HepG2 (cell line): ENCODE results near the gene AGRP. TPM values are rescaled to one million over a fixed set of nuclear protein-coding genes. Genes with fewer than 3 reads are reported as not detected.

ENCODE experiments used
- BORCS8-MEF2B ChIP-seq: sonication (generic); formaldehyde crosslinking; IDR thresholded peaks from 2 replicates; pipeline ENCODE4 v1.8.0; 2022; ENCODE audit warnings: mild to moderate bottlenecking, missing genetic modification reagents
- DPF2 ChIP-seq: sonication (generic); formaldehyde crosslinking; IDR thresholded peaks from 2 replicates; pipeline ENCODE4 v1.4.0; 2020; ENCODE audit warnings: mild to moderate bottlenecking, low read depth, missing genetic modification reagents, borderline replicate concordance
- FOSL1 ChIP-seq: sonication (generic); formaldehyde crosslinking; IDR thresholded peaks from 2 replicates; pipeline ENCODE4 v1.9.0; 2021; ENCODE audit warnings: missing genetic modification reagents, borderline replicate concordance
- HDAC1 ChIP-seq: sonication (generic); formaldehyde crosslinking; IDR thresholded peaks from 2 replicates; pipeline ENCODE4 v1.5.1; 2020; ENCODE audit warnings: mild to moderate bottlenecking, missing genetic modification reagents
- HNRNPUL1 ChIP-seq: fragments of 200-400 bp; formaldehyde crosslinking; IDR thresholded peaks from 2 replicates; pipeline ENCODE4 v1.6.1; 2017; ENCODE audit warnings: low read depth, mild to moderate bottlenecking, low read length, moderate library complexity
- MEIS2 ChIP-seq: sonication (generic); formaldehyde crosslinking; IDR thresholded peaks from 2 replicates; pipeline ENCODE4 v1.9.0; 2021; ENCODE audit warnings: mild to moderate bottlenecking, missing genetic modification reagents
- MIXL1 ChIP-seq: IDR thresholded peaks from 2 replicates; pipeline ENCODE4 v1.6.1; 2016
- NFIB ChIP-seq: sonication (generic); formaldehyde crosslinking; IDR thresholded peaks from 2 replicates; pipeline ENCODE4 v1.9.0; 2021; ENCODE audit warnings: missing genetic modification reagents, mild to moderate bottlenecking, borderline replicate concordance
- SRSF9 ChIP-seq: fragments of 200-400 bp; formaldehyde crosslinking; IDR thresholded peaks from 2 replicates; pipeline ENCODE4 v1.6.1; 2018; ENCODE audit warnings: borderline replicate concordance, mild to moderate bottlenecking, low read depth, low read length; ENCODE audit not compliant: insufficient read depth, poor library complexity, severe bottlenecking
- THYN1 ChIP-seq: sonication (generic); formaldehyde crosslinking; IDR thresholded peaks from 2 replicates; pipeline ENCODE4 v1.8.1; 2023; ENCODE audit warnings: low read depth, mild to moderate bottlenecking, moderate library complexity, missing genetic modification reagents, borderline replicate concordance
- XBP1 ChIP-seq: sonication (generic); formaldehyde crosslinking; IDR thresholded peaks from 2 replicates; pipeline ENCODE4 v1.5.0; 2020; ENCODE audit warnings: missing genetic modification reagents
- ZMAT3 ChIP-seq: sonication (generic); formaldehyde crosslinking; conservative IDR thresholded peaks from 2 replicates; pipeline ENCODE4 v1.7.0; 2021; ENCODE audit warnings: missing genetic modification reagents
- ZNF644 ChIP-seq: IDR thresholded peaks from 2 replicates; pipeline ENCODE4 v1.6.1; 2016; ENCODE audit warnings: low read depth
- ZNF652 ChIP-seq: IDR thresholded peaks from 2 replicates; pipeline ENCODE4 v1.6.1; 2016; ENCODE audit warnings: low read depth, borderline replicate concordance
- polyA plus RNA-seq, 8 experiments: library from polyadenylated mRNA; depleted of rRNA in 3 of 8; stranded (reverse) in 7 of 8; unstranded in 1 of 8; fragments of >200 nt; fragmentation: Illumina TruSeq in 4 of 8; extraction: Trizol in 4 of 8; gene quantifications; 2 replicates each; pipeline versions ENCODE4 v1.2.1 to v1.2.3, GENCODE V29; 2011 to 2016; ENCODE audit warnings: low read depth in 4 of 8, missing spikeins in 1 of 8, mixed read lengths in 1 of 8; ENCODE audit not compliant: insufficient read depth in 1 of 8
- total RNA-seq, 5 experiments: library from RNA; depleted of rRNA; stranded (reverse); fragments of >200 nt; fragmentation: Illumina TruSeq; extraction: Trizol; gene quantifications; 2 replicates each; pipeline ENCODE4 v1.2.3, GENCODE V29; 2016; ENCODE audit warnings: low read depth in 1 of 5
- TF ChIP-seq, protein P1 (sequence below): sonication (generic); formaldehyde crosslinking; IDR thresholded peaks from 2 replicates; pipeline ENCODE4 v1.9.0; 2022; ENCODE audit warnings: low read depth, missing genetic modification reagents
- TF ChIP-seq, protein P2 (sequence below): IDR thresholded peaks from 2 replicates; pipeline ENCODE4 v1.6.1; 2016; ENCODE audit warnings: mild to moderate bottlenecking, missing biosample characterization, missing genetic modification reagents
- TF ChIP-seq, protein P3 (sequence below): sonication (generic); formaldehyde crosslinking; IDR thresholded peaks from 2 replicates; pipeline ENCODE4 v1.4.0; 2020; ENCODE audit warnings: missing genetic modification reagents
- TF ChIP-seq, protein P4 (sequence below): sonication (generic); formaldehyde crosslinking; IDR thresholded peaks from 2 replicates; pipeline ENCODE4 v1.4.0; 2020; ENCODE audit warnings: mild to moderate bottlenecking, missing genetic modification reagents, borderline replicate concordance
- TF ChIP-seq, protein P5 (sequence below): IDR thresholded peaks from 2 replicates; pipeline ENCODE4 v1.6.1; 2016

The AGRP gene
- total and polyA plus RNA-seq, 2 of the 13 experiments (the other 11 are each of a cell fraction or from before 2014, with no cell fraction given) = not detected

DNA sequence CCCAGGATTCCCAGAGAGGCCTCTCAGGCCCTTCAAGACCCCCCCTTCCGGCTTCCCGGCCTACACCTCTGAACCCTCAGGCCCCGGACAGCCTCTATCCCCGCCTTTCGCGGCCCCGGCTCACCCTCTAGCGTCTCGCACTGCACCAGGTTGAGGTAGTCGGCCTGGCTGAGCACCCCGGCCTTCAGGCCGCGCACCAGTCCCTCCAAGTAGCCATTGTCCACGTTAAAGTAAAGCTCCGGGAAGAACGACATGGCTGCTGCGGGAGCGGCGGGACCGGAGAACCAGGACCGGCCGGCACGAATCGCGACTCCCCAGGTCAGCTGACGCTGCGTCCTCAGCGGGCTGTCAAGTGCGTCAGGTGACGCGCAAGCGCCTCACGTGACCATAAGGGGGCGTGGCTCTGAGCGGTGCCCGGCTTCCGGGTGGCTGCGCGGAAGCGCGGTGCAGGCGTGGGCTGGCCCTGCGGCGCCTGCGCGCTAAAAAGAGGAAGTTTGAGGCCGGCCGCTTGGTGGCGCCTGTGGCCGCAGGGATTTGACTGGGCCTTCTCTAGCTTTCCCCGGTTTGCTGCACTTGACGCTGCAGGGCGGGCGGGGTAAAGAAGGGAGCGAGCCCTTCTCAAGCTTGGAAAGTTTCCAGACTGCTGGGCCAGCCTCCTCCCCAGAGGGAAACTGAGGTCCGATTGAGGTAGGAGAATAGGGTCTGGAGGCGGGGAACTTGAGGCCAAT lies 2.4 kb downstream of the AGRP start, which contains the start of gene ATP6V0D1 (continued):
- TF ChIP-seq MEIS2 (CRISPR knock-in tag) = peak; percentile 95
- 0 out of 2 replicates have a peak, but pooled peaks have one; percentile 81 for TF ChIP-seq ZMAT3 (CRISPR knock-in tag)
- TF ChIP-seq DPF2 = no peak; the same call in 1 of the 2 replicates
- no peak for TF ChIP-seq XBP1 (CRISPR knock-in tag)
- TF ChIP-seq, protein P1, sequence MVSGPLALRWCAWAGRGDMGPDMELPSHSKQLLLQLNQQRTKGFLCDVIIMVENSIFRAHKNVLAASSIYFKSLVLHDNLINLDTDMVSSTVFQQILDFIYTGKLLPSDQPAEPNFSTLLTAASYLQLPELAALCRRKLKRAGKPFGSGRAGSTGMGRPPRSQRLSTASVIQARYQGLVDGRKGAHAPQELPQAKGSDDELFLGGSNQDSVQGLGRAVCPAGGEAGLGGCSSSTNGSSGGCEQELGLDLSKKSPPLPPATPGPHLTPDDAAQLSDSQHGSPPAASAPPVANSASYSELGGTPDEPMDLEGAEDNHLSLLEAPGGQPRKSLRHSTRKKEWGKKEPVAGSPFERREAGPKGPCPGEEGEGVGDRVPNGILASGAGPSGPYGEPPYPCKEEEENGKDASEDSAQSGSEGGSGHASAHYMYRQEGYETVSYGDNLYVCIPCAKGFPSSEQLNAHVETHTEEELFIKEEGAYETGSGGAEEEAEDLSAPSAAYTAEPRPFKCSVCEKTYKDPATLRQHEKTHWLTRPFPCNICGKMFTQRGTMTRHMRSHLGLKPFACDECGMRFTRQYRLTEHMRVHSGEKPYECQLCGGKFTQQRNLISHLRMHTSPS (CRISPR knock-in tag) = no peak; the same call in 1 of the 2 replicates
- no peak for TF ChIP-seq FOSL1 (CRISPR knock-in tag)
- TF ChIP-seq, protein P2, sequence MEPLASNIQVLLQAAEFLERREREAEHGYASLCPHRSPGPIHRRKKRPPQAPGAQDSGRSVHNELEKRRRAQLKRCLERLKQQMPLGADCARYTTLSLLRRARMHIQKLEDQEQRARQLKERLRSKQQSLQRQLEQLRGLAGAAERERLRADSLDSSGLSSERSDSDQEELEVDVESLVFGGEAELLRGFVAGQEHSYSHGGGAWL (CRISPR knock-in tag) = peak; percentile 79
- no peak for TF ChIP-seq SRSF9
- TF ChIP-seq BORCS8-MEF2B (CRISPR knock-in tag) = peak; percentile 98
- TF ChIP-seq, protein P3, sequence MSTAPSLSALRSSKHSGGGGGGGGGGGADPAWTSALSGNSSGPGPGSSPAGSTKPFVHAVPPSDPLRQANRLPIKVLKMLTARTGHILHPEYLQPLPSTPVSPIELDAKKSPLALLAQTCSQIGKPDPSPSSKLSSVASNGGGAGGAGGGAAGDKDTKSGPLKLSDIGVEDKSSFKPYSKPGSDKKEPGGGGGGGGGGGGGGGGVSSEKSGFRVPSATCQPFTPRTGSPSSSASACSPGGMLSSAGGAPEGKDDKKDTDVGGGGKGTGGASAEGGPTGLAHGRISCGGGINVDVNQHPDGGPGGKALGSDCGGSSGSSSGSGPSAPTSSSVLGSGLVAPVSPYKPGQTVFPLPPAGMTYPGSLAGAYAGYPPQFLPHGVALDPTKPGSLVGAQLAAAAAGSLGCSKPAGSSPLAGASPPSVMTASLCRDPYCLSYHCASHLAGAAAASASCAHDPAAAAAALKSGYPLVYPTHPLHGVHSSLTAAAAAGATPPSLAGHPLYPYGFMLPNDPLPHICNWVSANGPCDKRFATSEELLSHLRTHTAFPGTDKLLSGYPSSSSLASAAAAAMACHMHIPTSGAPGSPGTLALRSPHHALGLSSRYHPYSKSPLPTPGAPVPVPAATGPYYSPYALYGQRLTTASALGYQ = peak; percentile 75; the same call in 1 of the 2 replicates
- TF ChIP-seq MIXL1 (CRISPR knock-in tag) = 0 out of 2 replicates have a peak, but pooled peaks have one; percentile 49
- TF ChIP-seq THYN1 (CRISPR knock-in tag) = peak; percentile 24; the same call in 1 of the 2 replicates
- TF ChIP-seq ZNF652 (CRISPR knock-in tag) = no peak
- TF ChIP-seq, protein P4, sequence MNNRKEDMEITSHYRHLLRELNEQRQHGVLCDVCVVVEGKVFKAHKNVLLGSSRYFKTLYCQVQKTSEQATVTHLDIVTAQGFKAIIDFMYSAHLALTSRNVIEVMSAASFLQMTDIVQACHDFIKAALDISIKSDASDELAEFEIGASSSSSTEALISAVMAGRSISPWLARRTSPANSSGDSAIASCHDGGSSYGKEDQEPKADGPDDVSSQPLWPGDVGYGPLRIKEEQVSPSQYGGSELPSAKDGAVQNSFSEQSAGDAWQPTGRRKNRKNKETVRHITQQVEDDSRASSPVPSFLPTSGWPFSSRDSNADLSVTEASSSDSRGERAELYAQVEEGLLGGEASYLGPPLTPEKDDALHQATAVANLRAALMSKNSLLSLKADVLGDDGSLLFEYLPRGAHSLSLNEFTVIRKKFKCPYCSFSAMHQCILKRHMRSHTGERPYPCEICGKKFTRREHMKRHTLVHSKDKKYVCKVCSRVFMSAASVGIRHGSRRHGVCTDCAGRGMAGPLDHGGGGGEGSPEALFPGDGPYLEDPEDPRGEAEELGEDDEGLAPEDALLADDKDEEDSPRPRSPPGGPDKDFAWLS (CRISPR knock-in tag) = peak; percentile 22; the same call in 1 of the 2 replicates
- no peak for TF ChIP-seq HNRNPUL1
- no peak for TF ChIP-seq ZNF644 (CRISPR knock-in tag)
- TF ChIP-seq, protein P5, sequence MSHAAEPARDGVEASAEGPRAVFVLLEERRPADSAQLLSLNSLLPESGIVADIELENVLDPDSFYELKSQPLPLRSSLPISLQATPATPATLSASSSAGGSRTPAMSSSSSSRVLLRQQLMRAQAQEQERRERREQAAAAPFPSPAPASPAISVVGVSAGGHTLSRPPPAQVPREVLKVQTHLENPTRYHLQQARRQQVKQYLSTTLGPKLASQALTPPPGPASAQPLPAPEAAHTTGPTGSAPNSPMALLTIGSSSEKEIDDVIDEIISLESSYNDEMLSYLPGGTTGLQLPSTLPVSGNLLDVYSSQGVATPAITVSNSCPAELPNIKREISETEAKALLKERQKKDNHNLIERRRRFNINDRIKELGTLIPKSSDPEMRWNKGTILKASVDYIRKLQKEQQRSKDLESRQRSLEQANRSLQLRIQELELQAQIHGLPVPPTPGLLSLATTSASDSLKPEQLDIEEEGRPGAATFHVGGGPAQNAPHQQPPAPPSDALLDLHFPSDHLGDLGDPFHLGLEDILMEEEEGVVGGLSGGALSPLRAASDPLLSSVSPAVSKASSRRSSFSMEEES (CRISPR knock-in tag) = peak; percentile 99
- no peak for TF ChIP-seq NFIB (CRISPR knock-in tag)
- peak; percentile 100 for TF ChIP-seq HDAC1 (CRISPR knock-in tag)
